ENCODE data around the gene CILP2.

DNA sequence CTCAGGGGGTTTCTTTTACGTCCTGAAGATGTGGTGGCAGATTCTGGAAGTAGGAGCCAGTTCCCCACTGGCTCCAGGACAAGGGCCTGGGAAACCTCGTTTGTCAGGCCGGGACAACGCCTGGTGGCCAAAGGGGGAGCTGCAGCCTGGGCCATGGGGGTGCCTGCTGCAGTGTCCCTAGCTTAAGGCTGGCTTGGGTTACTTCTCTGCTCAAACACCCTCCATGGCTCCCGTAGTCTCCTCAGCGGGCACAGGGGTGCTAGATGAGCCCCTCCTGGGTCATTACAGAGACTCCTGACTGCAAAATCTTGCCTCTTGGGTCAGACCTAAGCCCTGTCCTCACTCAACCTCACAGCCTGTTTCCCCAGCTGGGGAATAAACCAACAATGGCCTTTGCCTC is 14.7 kb downstream of the CILP2 start:
- TF ChIP-seq, protein P1, sequence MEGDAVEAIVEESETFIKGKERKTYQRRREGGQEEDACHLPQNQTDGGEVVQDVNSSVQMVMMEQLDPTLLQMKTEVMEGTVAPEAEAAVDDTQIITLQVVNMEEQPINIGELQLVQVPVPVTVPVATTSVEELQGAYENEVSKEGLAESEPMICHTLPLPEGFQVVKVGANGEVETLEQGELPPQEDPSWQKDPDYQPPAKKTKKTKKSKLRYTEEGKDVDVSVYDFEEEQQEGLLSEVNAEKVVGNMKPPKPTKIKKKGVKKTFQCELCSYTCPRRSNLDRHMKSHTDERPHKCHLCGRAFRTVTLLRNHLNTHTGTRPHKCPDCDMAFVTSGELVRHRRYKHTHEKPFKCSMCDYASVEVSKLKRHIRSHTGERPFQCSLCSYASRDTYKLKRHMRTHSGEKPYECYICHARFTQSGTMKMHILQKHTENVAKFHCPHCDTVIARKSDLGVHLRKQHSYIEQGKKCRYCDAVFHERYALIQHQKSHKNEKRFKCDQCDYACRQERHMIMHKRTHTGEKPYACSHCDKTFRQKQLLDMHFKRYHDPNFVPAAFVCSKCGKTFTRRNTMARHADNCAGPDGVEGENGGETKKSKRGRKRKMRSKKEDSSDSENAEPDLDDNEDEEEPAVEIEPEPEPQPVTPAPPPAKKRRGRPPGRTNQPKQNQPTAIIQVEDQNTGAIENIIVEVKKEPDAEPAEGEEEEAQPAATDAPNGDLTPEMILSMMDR (IDR thresholded peaks at IDR 0.05; ENCODE audit: borderline replicate concordance, extremely low read depth, low read length, poor library complexity, severe bottlenecking), result peak; percentile 54
- TF ChIP-seq EZH2 (IDR thresholded peaks at IDR 0.05; ENCODE audit: borderline replicate concordance, low read depth, low read length, severe bottlenecking), result no peak

All from DND-41 (cell line).